ENCODE results near the gene TMEM161A.
"Not testable (repeated sequence)": the region's sequence is repeated elsewhere in the genome, so short reads cannot be mapped to it uniquely, and the experiment has no call there.

Gene TMEM161A

DNA sequence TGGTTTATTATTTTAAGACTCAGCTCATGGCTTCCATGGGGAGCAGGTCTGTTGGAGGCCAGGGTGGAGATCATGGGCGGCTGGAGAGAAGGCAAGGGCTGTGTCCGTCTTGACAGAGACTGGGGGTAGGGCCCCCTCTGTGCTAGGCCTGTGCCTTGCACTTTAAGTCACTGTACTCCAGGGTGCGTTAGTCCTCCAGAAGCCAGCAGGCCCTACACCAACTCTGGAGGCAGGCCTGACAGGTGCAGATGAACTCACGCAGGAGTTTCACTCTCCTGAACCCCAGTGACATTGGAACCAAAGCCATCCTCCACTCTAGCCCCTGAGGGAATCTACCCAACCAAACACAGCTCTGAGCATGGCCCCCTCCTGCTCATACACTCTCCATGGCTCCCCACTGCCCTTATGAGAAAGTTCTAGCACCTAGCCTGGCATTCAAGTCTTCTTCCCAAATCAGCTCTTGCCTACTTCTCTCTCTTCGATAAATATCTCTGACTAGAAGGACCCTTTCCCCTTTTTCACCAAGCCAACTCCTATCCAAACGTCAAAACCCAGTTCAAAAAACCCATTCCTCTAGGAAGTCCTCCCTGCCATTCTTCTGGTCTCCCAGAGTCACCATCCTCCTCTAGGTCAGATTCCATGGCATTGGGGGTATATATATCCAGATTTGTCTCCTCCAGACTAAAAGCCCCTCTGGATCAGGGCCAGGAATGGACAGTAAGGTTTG, 16.7 kb upstream of the TMEM161A start:
- DNase-seq, result no peak

DNA sequence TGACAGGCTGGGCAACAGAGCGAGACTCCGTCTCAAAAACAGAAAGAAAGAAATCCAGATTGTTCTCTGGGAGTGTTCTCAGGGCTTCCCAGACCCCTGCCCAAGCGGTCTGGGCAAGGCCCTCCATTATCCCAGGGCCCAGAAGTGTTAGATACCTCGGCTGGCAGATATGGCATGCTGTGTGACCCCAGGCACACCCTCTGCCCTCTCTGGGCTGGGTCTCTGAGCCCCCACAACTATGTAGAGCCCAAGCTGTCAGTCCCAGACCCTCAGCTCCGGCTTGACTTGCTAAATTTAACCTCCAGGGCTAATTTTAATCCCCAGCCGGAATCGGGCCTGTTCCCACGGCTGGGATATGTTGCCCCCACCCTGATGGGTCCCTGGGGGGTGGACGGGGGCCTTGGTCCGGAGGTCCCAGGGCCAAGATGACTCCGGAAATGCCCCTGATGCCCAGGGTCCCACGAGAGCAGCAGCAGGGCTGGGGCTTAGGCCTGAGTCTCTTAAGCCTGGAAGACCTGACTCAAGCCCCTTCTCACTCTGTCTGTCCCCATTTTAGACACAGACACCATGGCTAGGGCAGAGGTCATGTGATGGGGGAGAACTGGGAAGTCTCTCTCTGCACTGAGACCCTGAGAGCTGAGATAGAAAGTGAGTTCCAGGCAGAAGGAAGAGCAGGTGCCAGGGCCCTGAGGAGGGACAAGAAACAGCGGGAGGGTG, 14.5 kb upstream of the TMEM161A start:
- DNase-seq, result no peak

DNA sequence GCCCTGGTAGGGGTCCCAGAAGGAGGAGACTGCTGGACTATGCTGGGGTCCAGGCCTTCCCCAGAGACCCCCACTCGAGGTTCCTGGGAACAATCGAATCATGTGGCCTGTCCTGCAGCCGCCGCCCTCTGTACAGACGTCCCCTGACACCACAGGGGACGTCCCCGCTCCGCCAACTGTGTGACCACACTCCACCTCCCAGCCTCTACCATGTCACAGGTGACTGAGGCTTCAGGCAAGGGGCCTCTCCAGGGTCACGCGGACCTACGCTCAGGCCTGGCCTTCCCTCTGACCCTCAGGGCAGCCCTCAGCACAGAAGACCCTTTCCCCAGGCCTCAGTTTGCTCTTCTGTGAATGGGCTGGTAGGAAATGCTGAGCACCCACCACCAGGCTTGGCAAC, 13.1 kb upstream of the TMEM161A start:
- no peak for DNase-seq

DNA sequence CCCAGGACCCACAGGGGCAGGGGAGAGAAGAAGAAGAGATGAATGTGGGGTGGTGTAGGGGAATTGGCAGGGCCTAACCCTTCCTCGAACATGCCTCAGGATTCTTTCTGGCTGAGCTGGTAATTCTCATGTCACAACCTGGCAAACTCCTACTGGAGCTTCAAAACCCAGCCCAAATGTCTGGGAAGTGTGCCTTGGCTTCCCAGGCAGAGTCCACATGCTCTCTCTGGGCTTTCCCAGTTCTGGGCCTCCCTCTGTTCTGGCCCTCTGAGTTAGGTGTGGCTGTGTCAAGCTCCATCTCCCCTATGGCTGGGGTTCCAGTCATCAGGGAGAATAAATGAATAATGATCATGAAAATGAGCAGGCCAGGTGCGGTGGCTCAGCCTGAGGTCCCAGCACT, 11.2 kb upstream of the TMEM161A start:
- no peak for DNase-seq

DNA sequence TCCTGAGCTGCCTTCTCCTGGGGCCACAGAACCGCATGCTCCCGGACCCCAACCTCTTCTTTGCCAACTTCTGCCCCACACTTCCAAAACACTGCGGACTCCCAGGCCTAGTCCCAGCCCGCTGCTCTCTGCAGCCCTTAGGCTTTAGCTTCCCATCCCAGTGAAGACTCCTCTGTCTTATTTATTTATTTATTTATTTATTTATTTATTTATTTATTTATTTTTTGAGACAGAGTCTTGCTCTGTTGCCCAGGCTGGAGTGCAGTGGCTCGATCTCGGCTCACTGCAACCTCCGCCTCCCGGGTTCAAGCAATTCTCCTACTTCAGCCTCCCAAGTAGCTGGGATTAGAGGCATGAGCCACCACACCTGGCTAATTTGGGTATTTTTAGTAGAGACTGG, 10.2 kb upstream of the TMEM161A start:
- DNase-seq, result not testable (repeated sequence)

DNA sequence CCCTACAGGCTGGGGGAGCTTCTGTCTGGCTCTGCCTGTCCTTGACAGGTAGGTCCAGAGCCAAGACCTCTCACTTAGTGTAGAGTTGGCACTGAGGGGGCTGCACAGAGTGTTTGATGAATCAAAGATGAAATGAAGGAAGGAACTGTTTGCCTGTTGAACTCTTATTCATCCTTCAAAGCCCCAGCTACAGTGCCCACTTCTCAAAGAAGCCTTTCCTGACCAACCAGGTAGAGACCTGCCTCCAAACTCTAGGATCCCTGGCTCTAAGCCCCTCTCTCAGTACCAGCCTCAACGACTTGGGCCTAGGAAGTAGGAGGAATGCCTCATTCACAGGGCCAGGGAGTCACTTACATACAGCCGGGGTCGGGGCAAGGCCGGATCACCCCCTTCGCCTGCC, 9.1 kb upstream of the TMEM161A start:
- DNase-seq, result no peak

DNA sequence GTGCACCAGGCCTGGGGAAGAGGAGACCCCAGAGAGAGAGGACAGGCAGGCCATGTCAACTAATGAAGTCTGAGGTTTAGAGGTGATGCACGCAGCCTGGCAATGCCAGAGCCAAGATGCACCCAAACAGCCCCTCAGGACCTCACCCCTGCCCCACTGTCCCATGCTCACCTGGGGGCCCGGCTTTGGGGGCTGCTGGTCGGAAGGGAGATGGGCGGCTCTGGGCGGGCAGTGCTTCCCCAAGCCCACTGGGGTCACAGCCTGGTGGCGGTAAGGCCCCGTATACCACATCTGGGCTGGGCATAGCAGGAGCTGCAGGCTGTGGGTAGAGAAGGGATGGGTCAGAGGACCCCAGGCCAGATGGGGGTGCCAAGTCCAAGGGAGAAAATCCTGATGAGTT, 8.6 kb upstream of the TMEM161A start:
- no peak for DNase-seq

DNA sequence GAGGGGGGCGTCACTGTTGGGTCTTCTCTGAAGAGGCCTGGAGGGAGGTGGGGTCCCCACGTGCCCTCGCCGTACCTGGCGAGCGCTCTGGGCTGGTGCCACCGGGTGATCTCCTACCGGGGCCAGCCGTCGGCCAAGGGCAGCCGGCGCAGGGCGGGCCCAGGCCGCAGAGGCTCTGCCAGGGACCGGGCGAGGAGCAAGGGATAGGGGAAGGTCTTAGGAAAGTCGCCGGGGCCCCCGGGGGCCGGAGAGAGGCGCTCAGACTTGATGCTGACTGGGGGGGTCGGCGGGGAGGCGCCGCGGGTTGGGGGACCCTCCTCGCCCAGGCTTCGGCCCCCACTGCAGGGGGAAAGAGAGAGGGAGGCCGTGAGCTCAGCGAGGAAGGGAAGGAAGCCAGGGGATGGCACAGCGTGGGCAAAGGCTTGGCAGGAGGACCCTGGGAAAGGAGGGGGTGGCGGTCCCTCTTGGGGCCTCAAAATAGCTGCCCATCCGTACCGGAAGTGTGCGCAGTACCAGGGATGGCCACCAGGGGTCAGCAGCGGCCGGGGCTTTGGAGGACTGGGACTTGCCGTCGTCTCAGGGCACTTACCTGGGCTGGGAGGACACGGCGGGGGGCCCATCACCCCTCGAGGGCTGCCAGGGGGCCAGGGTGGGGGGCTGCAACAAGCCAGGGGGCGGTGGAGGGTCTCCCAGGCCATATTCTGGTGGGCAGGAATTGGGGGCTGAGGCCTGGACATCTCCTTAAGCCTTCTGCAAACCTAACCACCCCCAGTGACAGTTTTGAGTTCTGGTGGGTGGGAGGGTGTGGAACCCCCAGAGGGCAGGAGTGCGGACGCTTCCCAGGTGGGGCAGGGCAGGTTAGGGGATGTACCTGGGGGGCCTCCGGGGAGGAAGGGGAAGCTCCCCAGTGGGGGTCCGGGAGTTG, 7.7 kb upstream of the TMEM161A start:
- DNase-seq, result peak; percentile 85

DNA sequence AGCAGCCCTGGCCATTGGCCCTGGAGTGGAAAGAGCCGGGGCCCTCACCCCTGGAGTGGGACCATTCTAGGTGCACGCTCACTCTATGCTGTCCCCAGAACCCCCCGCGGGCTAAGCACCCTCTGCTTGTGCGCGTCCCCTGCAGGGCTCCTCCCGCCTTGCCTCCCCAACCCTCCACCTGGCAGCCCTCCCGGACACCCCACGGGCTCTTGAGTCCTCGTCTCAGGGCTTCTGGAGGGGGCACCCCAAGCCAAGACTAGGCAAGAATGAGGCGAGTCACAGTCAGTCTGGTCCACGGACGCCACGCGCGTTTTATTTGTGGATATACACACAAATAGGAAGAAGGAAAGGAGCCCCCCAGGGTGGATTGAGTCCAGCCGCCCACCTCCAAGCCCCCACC, 7.0 kb upstream of the TMEM161A start:
- no peak for DNase-seq

DNA sequence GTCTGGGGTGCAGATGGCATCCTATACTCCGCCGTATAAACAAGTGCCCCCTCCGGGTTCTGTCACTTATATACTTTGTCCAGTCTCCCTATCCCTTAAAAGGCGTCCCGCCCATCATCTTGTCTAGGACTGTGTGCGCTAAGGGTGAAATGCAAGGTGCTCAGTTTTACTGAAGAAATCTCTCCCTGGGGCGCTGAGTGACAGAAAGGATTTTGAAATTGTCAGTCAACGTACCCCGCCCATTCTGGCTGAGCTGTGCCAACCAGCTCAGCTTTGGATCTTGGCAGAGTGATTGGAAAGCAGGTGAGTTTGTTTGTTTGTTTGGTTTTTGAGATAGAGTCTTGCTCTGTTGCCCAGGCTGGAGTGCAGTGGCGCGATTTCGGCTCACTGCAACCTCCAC, 4.1 kb upstream of the TMEM161A start:
- DNase-seq, result no peak

DNA sequence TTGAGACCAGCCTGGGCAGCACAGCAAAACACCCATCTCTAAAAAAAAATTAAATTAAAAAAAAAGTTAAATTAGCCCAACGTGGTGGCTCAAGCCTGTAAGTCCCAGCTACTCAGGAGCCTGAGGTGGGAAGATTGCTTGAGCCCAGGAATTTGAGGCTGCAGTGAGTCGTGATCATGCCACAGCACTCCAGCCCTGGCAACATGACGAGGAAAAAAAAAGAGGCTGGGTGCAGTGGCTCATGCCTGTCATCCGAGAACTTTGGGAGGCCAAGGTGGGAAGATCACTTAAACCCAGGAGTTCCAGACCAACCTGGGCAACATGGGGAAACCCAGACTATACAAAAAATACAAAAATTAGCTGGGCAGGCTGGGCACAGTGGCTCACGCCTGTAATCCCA, 2.2 kb upstream of the TMEM161A start:
- no peak for DNase-seq

DNA sequence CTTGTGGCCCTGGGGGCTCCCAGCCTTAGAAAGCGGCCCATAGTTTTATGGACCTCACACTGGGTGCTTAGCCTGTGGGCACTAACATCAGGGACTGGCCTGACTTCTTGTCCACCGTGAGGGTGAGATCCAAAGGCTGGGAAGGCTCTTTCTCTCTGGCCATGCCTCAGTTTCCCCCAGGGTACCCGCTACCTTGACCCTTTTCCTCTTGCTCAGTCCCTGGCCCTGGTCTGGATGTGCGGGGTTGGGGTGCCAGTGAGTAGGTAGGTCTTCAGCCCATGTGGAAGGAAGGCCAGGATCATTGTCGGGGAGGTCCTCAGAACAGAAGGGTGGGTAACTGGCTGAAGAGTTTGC, 1.6 kb upstream of the TMEM161A start:
- no peak for DNase-seq

DNA sequence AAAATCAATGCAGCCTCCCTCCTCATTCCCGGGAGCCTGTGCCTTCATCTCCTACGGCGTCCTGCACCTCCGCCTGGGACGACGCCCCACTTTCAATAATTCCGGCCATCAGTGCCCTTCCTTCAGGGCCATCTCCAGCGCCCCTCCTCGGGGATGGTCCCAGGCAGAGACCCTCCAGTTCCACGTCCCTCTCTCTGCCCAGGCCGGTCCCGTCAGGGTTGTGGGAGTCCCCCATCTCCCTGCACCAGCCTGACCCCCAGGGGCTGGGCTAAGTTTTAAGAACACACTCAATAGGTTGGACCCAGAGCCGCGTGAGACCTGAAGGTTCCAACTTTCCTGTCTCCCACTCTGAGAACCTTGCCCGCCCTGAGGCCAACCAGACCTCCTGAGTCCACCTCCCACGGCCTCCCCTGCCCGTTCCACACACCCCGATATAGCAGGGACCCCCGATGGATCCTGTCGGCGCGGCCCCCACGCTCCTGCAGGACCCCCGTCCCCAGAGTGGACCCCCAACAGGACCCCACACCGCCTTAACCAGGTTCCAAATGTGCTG, 646 bp downstream of the TMEM161A start:
- no peak for DNase-seq

DNA sequence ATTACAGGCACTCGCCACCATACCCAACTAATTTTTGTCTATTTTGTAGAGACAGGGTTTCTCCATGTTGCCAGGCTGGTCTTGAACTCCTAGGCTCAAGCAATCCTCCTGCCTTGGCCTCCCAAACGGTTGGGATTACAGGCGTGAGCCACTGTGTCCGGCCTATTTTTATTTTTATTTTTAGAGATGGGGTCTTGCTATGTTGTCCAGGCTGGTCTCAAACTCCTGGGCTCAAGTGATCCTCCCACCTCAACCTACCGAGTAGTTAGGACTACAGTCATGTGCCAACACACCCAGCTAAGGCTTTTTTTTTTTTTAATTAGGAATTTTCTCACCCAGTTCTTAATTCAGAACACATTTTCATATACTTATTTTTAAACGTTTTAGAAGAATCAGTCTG, 2.6 kb downstream of the TMEM161A start:
- DNase-seq, result not testable (repeated sequence)

DNA sequence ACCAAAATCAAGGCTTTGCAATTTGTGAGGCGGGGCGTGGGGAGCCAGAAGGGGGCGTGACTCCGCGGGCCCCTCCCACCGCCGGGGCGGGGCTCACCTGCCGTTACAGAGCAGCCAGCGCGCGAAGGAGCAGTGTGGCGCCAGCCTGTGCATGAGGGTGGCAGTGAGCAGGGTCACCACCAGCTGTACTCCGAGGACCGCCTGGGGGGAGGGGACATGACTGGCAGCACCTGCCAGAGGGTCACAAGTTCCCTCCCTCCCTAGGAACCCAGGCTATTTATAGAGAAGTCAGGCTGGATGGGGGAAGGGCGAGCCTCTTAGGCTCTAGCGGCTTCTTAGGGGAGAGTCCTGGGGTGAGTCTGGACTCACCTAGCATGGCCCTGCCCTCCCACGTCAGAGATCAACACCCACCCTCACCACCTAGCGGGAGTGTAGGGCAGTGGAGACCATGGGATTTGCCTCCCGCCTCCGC, 3.6 kb downstream of the TMEM161A start:
- peak; percentile 42 for DNase-seq

DNA sequence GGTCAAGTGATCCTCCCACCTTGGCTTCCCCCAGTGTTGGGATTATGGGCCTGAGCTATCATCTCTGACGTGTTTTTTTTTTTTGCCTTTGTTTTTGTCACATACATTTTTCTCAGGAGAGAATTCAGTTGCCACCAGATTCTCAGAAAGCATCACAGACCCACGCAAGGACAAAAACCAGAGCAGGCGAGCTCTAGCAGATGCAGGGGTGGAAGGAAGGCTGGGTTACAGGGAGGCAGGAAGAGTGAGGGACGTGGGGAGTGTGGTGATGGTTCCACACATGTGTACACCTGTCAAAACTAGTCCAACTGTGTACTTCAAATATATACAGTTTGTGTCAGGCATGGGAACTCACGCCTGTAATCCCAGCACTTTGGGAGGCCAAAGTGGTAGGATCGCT, 4.3 kb downstream of the TMEM161A start:
- DNase-seq, result no peak

DNA sequence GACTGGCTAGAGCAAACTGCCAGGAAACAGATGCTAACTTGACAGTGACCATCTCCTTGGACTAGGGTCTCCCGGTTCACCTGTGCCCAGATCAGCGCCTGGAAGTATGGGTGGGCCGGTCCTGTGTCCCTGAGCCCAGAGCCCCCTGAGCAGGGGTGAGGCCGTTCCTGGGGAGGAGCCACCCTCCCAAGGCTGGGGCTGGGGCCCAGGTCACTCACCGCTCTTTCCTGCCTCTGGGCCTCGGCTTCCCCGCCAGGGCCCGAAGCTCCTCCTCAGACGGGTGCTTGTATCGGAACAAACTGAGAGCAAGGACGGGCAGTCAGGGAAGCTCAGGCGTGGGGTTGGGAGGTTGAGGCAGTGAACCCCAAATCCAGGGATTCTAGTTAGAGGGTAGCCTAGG, 5.4 kb downstream of the TMEM161A start:
- DNase-seq, result no peak

DNA sequence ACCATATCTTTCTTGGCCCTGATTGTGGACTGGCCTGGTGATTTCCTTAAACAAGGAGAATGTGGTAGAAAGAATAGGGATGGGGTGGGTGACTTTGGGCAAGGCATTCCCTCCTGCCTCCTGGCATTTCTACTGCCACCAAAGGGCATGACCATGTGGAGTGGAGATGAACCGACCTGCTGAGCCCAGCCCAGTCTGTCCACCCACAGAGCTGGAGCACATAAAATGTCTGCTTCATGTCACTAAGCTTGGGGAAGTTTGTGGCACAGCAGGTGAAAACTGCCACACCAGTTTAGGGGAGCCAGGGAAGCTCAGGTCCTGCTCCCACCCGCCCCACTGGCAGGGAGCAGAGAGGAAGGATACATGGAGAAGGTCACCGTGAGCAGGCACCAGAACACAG, 6.3 kb downstream of the TMEM161A start:
- no peak for DNase-seq

DNA sequence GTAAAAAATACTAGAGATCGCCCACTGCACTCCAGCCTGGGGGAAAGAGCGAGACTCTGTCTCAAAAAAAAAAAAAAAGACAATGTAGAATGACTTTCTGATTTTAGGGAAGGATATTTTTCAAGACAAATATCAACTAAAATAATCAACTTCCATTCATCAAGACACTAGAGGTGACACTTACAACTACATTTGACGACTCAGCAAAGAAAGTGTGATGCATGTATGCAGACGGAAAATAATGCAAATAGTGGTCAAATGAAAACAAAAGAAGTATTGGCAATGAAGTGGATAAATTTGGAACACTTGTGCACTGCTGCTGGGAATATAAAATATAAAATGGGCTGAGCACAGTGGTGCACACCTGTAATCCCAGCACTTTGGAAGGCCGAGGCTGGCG, 12.2 kb downstream of the TMEM161A start:
- no peak for DNase-seq

DNA sequence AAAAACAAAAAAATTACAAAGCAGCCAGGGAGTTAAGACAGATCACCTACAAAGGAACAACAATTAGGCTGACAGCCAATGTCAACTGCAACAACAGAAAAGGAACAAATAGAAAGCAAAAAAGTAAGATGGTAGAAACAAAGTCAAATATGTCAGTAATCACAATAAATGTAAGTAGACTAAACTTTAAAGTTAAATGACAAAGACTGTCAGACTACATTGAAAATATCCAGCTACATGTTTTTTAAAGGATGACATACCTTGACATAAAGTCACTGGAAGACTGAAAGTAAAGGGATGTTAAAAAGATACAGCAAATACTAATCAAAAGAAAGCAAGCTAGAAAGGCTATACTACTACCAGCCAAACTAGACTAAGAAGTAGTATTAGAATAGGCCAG, 14.9 kb downstream of the TMEM161A start:
- DNase-seq, result no peak

DNA sequence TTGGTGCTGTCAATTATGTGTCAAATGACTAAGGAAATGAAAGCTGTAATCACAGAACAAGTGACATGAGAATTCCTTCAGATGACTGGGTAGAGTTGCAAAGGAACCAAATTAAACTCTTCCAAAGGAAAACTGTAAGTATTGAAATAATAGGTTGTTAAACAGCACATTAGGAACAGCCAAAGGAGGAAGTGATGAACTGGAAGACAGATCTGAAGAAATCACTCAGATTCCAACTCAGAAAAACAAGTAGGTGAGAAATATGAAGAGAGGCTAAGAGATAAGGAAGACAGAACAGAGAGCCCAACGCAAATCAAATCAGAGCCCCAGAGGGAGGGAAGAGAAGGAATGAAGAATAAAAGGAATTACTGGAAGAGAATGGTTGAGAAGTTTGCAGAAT, 15.4 kb downstream of the TMEM161A start:
- no peak for DNase-seq

DNA sequence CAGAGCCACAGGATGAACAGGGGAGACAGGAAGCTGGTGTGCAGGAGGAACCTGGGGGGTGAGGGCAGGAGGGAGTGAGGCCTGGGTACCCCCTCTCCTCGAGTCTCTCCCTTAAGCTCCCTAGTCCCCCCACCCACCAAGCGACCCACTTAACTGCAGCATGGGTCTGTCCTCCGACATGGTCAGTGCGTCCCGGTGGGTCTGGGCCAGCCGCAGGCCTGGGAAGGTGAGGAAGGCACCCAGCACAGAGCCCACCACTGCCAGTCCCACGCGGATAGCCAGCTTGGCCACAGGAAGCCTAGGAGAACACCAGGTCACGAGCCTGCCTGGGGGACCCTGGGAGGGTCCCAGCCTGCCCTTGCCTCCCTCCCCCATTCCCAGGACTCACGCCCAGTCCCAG, 16.9 kb downstream of the TMEM161A start:
- no peak for DNase-seq
